Neuronal stem cell (in vitro differentiated cells): ENCODE results near the gene SYT8.

ENCODE experiments used
- DNase-seq: peaks from one replicate; pipeline ENCODE4 v3.0.0-alpha.2; 2013; ENCODE audit warnings: low spot score
- H2AFZ ChIP-seq: one replicate; pipeline ENCODE4 v1.6.1; 2013; ENCODE audit warnings: mild to moderate bottlenecking, low read length, inconsistent platforms
- H2AK5ac ChIP-seq: 2 replicates; pipeline ENCODE4 v1.6.1; 2013; ENCODE audit warnings: low read depth, mild to moderate bottlenecking, inconsistent platforms, low read length, moderate library complexity, mixed read lengths
- H2BK120ac ChIP-seq: 2 replicates; pipeline ENCODE4 v1.6.1; 2013; ENCODE audit warnings: low read depth, mild to moderate bottlenecking, inconsistent platforms, low read length, moderate library complexity, mixed read lengths
- H2BK12ac ChIP-seq: one replicate; pipeline ENCODE4 v1.6.1; 2013; ENCODE audit warnings: low read length, inconsistent platforms
- H2BK15ac ChIP-seq: 2 replicates; pipeline ENCODE4 v1.6.1; 2013; ENCODE audit warnings: mild to moderate bottlenecking, low read length, inconsistent platforms, mixed read lengths
- H2BK5ac ChIP-seq: one replicate; pipeline ENCODE4 v1.6.1; 2013; ENCODE audit warnings: inconsistent platforms, mild to moderate bottlenecking, low read length, moderate library complexity
- H3K14ac ChIP-seq: one replicate; pipeline ENCODE4 v1.6.1; 2013; ENCODE audit warnings: low read length, inconsistent platforms
- H3K18ac ChIP-seq: 2 replicates; pipeline ENCODE4 v1.6.1; 2013; ENCODE audit warnings: low read length, inconsistent platforms
- H3K23ac ChIP-seq: 2 replicates; pipeline ENCODE4 v1.6.1; 2013; ENCODE audit warnings: low read depth, mild to moderate bottlenecking, mixed read lengths, low read length, inconsistent platforms; ENCODE audit not compliant: poor library complexity
- H3K27ac ChIP-seq: replicated peaks from 3 replicates; pipeline ENCODE4 v1.5.1; 2013; ENCODE audit warnings: low read length, inconsistent platforms
- H3K27me3 ChIP-seq, 3 experiments: 2 replicates each; pipeline ENCODE4 v1.6.1; 2013; ENCODE audit warnings: low read length in 3 of 3, mild to moderate bottlenecking in 2 of 3, inconsistent platforms in 1 of 3, low read depth in 1 of 3, mixed read lengths in 1 of 3, moderate library complexity in 1 of 3; ENCODE audit not compliant: control insufficient read depth in 3 of 3, insufficient read depth in 3 of 3
- H3K36me3 ChIP-seq, 2 donors: replicated peaks in 1 of 2; 2 replicates each; pipeline ENCODE4 v1.6.1; 2013; ENCODE audit warnings: low read length in 2 of 2; ENCODE audit not compliant: control insufficient read depth in 2 of 2, insufficient read depth in 2 of 2
- H3K4ac ChIP-seq: 2 replicates; pipeline ENCODE4 v1.6.1; 2013; ENCODE audit warnings: inconsistent platforms, mild to moderate bottlenecking, low read length, moderate library complexity
- H3K4me1 ChIP-seq, 2 donors: 1 replicate in 1 of 2; 2 replicates in 1 of 2; pipeline ENCODE4 v1.6.1; 2013; ENCODE audit warnings: low read length in 2 of 2, low read depth in 1 of 2; ENCODE audit not compliant: control insufficient read depth in 2 of 2, insufficient read depth in 1 of 2
- H3K4me2 ChIP-seq: one replicate; pipeline ENCODE4 v1.6.1; 2013; ENCODE audit warnings: mild to moderate bottlenecking, low read length, inconsistent platforms; ENCODE audit not compliant: insufficient read depth, poor library complexity, severe bottlenecking
- H3K4me3 ChIP-seq, 2 donors: 2 replicates each; pipeline ENCODE4 v1.5.1; 2013; ENCODE audit warnings: low read length in 2 of 2, mild to moderate bottlenecking in 2 of 2, inconsistent platforms in 1 of 2, moderate library complexity in 1 of 2
- H3K79me1 ChIP-seq: one replicate; pipeline ENCODE4 v1.6.1; 2013; ENCODE audit warnings: low read depth, mild to moderate bottlenecking, inconsistent platforms, low read length, moderate library complexity
- H3K9ac ChIP-seq: one replicate; pipeline ENCODE4 v1.6.1; 2013; ENCODE audit warnings: mild to moderate bottlenecking, low read depth, low read length, inconsistent platforms; ENCODE audit not compliant: poor library complexity
- H3K9me3 ChIP-seq, 2 donors: replicated peaks in 1 of 2; 2 replicates each; pipeline versions ENCODE3 to v1.6.1; 2013; ENCODE audit warnings: low read length in 2 of 2, mild to moderate bottlenecking in 2 of 2, inconsistent platforms in 1 of 2, low read depth in 1 of 2, mixed read lengths in 1 of 2, moderate library complexity in 1 of 2; ENCODE audit not compliant: control insufficient read depth in 2 of 2, insufficient read depth in 1 of 2
- H4K8ac ChIP-seq: one replicate; pipeline ENCODE4 v1.6.1; 2013; ENCODE audit warnings: low read depth, mild to moderate bottlenecking, inconsistent platforms, low read length, moderate library complexity
- H4K91ac ChIP-seq: one replicate; pipeline ENCODE4 v1.6.1; 2013; ENCODE audit warnings: low read length, low read depth, mild to moderate bottlenecking, inconsistent platforms; ENCODE audit not compliant: poor library complexity
- WGBS, 2 donors: extraction: QIAGEN DNeasy Blood & Tissue Kit; methylation state at CpG; one replicate each; pipeline ENCODE4 v1.1.7; 2013; ENCODE audit warnings: missing lambda C conversion rate in 2 of 2, mixed read lengths in 1 of 2; ENCODE audit not compliant: insufficient read length in 2 of 2, insufficient replicate concordance in 1 of 2; ENCODE audit errors: extremely low coverage in 2 of 2; 5-methylcytosine and 5-hydroxymethylcytosine counted together

Gene SYT8

DNA sequence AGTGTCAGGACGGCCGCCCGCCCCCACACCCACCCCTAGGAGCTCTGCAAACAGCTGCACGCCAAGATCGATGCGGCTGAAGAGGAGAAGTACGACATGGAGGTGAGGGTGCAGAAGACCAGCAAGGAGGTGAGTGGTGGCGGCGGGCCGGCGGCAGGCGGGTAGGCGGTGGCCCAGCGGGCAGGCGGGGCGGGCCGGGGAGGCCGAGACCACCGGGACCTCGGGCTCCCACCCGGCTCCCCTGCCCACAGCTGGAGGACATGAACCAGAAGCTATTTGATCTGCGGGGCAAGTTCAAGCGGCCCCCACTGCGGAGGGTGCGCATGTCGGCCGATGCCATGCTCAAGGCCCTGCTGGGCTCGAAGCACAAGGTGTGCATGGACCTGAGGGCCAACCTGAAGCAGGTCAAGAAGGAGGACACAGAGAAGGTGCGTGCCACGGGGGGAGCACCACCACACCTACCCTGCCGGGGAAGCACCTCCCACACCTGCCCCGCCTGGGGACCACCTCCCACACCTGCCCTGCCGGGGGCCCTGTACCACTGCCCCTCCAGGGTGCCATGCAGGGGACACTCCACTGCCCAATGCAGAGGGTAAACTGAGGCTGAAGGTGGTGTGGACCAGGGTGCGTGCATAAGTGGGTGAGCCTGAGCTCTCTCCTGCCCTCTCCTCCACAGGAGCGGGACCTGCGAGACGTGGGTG is 6.1 kb downstream of the SYT8 start:
- H2BK12ac ChIP-seq = no peak overlapping the region

GRCh38 chr11:1841511-1842148 is 6.8 kb downstream of the SYT8 start:
- H3K36me3 ChIP-seq = no peaks in the 10 kb centered on the region
- peaks cover 0 to 39% (median 0%) of the 10 kb centered on the region in 3 experiments for H3K27me3 ChIP-seq
- no peaks in the 10 kb centered on the region for H3K9me3 ChIP-seq
- WGBS, 2 donors = no CpG with 5 or more reads among the region's 19 CpGs
- H3K27ac ChIP-seq = no peak overlapping the region
- no peak overlapping the region for H2AFZ ChIP-seq
- H3K79me1 ChIP-seq = no peaks in the 10 kb centered on the region
- peak overlapping the region; percentile 75 for H2BK5ac ChIP-seq
- no peak overlapping the region for H3K14ac ChIP-seq
- no peak overlapping the region for H3K9ac ChIP-seq
- H3K23ac ChIP-seq = no peak overlapping the region
- no peak overlapping the region for H4K8ac ChIP-seq
- no peak overlapping the region for H3K4me3 ChIP-seq
- DNase-seq = no peak
- no peak overlapping the region for H2BK120ac ChIP-seq
- peak overlapping the region; percentile 99 for H2AK5ac ChIP-seq
- H2BK12ac ChIP-seq = no peak overlapping the region
- H3K4me1 ChIP-seq = peaks cover 0 to 5% of the 10 kb centered on the region in 2 donors
- peak overlapping the region; percentile 85 for H4K91ac ChIP-seq
- peak overlapping the region; percentile 67 for H2BK15ac ChIP-seq
- H3K18ac ChIP-seq = peak overlapping the region; percentile 57
- H3K4ac ChIP-seq = no peak overlapping the region
- no peak overlapping the region for H3K4me2 ChIP-seq

More for the DNA sequence above, 6.1 kb downstream of the SYT8 start:
- Histone ChIP-seq H3K4me2 (no peak overlapping the region), H2BK15ac (peak overlapping the region; percentile 67), H2BK120ac (peak overlapping the region; percentile 91), H3K9me3 (no peaks in the 10 kb centered on the region), H3K36me3 (no peaks in the 10 kb centered on the region), H3K9ac (peak overlapping the region; percentile 44), H3K79me1 (no peaks in the 10 kb centered on the region), H3K4me1 (peaks cover 0 to 5% of the 10 kb centered on the region in 2 donors), H2BK5ac (peak overlapping the region; percentile 75), H2AFZ (no peak overlapping the region), H3K4me3 (peak overlapping the region in 1 of 2 donors; percentile 27), H4K8ac (no peak overlapping the region), H2AK5ac (peak overlapping the region; percentile 99), H4K91ac (no peak overlapping the region), H3K27ac (no peak overlapping the region), H3K27me3 (peaks cover 0 to 45% (median 0%) of the 10 kb centered on the region in 3 experiments), H3K18ac (no peak overlapping the region), H3K14ac (peak overlapping the region; percentile 82), H3K4ac (peak overlapping the region; percentile 23), H3K23ac (peak overlapping the region; percentile 89)
- no CpG with 5 or more reads among the region's 37 CpGs for WGBS, 2 donors
- no peak for DNase-seq

DNA sequence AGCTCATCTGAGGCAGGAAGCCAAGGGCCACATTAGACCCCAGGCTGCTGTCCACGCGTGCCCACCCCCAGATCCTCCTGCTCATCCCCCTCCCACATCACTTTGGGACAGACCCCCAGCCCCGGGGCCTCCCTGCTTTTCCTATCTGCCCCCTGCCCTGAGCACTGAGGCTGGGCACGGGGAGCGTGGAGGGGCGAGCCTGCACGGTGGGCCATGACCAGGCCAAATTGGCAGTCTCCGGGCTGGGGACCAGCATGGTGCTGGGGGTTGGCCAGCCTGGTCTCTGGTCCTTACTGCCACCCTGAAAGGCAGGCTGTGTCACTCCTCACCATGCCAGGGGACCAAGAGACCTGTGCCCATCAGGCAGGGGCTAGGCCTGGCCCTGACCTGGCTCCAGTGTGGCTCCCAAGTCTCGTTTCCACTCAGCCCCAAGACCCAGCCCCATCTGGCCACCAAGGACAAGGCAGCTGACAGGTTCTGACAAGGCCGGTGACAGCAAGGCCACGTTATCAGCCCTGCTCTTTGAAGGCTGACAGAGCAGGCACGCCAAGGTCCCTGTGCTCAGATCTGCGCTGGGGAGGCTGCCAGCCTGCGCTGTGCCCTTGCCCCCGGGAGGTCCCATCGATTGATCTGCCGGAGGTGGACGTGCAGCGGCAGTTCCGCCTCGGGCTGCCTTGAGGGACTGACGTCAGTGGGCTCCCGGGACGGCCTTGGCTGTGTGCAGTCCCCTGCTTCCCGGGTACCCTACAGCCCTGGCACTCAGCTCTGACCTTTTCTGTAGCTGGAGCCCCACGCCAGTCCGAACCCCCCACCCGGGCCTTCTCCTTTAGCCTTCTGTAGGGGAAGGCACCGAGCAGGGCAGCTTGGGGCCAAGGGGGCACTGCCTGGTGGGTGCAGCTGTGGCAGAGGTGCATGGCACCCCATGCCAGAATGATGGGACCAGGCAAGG is 7.6 kb downstream of the SYT8 start:
- H3K27ac ChIP-seq = no peak overlapping the region
- H3K14ac ChIP-seq = no peak overlapping the region
- H3K79me1 ChIP-seq = no peaks in the 10 kb centered on the region
- no peak overlapping the region for H3K4ac ChIP-seq
- peak overlapping the region; percentile 41 for H2BK12ac ChIP-seq
- H2BK120ac ChIP-seq = no peak overlapping the region
- H2AFZ ChIP-seq = no peak overlapping the region
- H3K4me3 ChIP-seq = no peak overlapping the region
- peak overlapping the region; percentile 80 for H3K18ac ChIP-seq
- no peak overlapping the region for H2BK15ac ChIP-seq
- peak overlapping the region; percentile 75 for H2BK5ac ChIP-seq
- H3K9me3 ChIP-seq = no peaks in the 10 kb centered on the region
- H3K4me1 ChIP-seq = peaks cover 0 to 5% of the 10 kb centered on the region in 2 donors
- H2AK5ac ChIP-seq = peak overlapping the region; percentile 99
- H3K36me3 ChIP-seq = no peaks in the 10 kb centered on the region
- no peak for DNase-seq
- peak overlapping the region; percentile 85 for H4K91ac ChIP-seq
- peaks cover 0 to 39% (median 0%) of the 10 kb centered on the region in 3 experiments for H3K27me3 ChIP-seq
- no CpG with 5 or more reads among the region's 29 CpGs for WGBS, 2 donors
- peak overlapping the region; percentile 73 for H3K23ac ChIP-seq
- peak overlapping the region; percentile 18 for H3K4me2 ChIP-seq
- peak overlapping the region; percentile 92 for H4K8ac ChIP-seq
- peak overlapping the region; percentile 77 for H3K9ac ChIP-seq
